Cardiac muscle cell (in vitro differentiated cells and primary cell): Measurements from ENCODE around the gene EHD4. TPM values are rescaled to one million over a fixed set of nuclear protein-coding genes. Genes with fewer than 3 reads are reported as not detected.

Experiments
- DNase-seq, 2 donors: peaks; one replicate each; pipeline versions ENCODE4 v3.0.0 to v3.0.0-alpha.2; 2010 to 2017; ENCODE audit warnings: low read depth in 1 of 2, low spot score in 1 of 2
- H3K27ac ChIP-seq: fragments of 200-600 bp; sonication (generic); 2 replicates; pipeline ENCODE4 v1.5.1; 2016
- H3K27me3 ChIP-seq: fragments of 200-600 bp; sonication (generic); 2 replicates; pipeline ENCODE4 v1.6.0; 2016; ENCODE audit warnings: control low read depth
- H3K36me3 ChIP-seq: fragments of 200-600 bp; sonication (generic); 2 replicates; pipeline ENCODE4 v1.5.1; 2016; ENCODE audit warnings: control low read depth
- H3K4me1 ChIP-seq: fragments of 200-600 bp; sonication (generic); 2 replicates; pipeline ENCODE4 v1.8.1; 2017; ENCODE audit warnings: low read depth, mild to moderate bottlenecking, mixed run types
- H3K4me3 ChIP-seq: fragments of 200-600 bp; sonication (generic); 2 replicates; pipeline ENCODE4 v1.5.1; 2016; ENCODE audit warnings: mild to moderate bottlenecking
- H3K9me3 ChIP-seq: fragments of 200-600 bp; sonication (generic); 2 replicates; pipeline ENCODE4 v1.5.1; 2017; ENCODE audit warnings: low read depth, mild to moderate bottlenecking, control low read depth
- polyA plus RNA-seq: library from polyadenylated mRNA; unstranded; fragments of >200 nt; fragmentation: Nextera tagmentation; extraction: Ambion mirVana; gene quantifications from 2 replicates; pipeline ENCODE4 v1.2.1, GENCODE V29; 2016
- total RNA-seq: library from RNA; depleted of rRNA; stranded (reverse); fragments of >200 nt; gene quantifications from 2 replicates; pipeline ENCODE4 v1.2.3, GENCODE V29; 2016
- TF ChIP-seq, protein P1 (sequence below): IDR thresholded peaks from 2 replicates; pipeline ENCODE4 v1.5.1; 2012; ENCODE audit warnings: low read depth, mild to moderate bottlenecking, low read length

The EHD4 gene
- total RNA-seq (42.8 and 56.4 TPM in 2 replicates), polyA plus RNA-seq (47.4 and 70.5 TPM in 2 replicates)

DNA sequence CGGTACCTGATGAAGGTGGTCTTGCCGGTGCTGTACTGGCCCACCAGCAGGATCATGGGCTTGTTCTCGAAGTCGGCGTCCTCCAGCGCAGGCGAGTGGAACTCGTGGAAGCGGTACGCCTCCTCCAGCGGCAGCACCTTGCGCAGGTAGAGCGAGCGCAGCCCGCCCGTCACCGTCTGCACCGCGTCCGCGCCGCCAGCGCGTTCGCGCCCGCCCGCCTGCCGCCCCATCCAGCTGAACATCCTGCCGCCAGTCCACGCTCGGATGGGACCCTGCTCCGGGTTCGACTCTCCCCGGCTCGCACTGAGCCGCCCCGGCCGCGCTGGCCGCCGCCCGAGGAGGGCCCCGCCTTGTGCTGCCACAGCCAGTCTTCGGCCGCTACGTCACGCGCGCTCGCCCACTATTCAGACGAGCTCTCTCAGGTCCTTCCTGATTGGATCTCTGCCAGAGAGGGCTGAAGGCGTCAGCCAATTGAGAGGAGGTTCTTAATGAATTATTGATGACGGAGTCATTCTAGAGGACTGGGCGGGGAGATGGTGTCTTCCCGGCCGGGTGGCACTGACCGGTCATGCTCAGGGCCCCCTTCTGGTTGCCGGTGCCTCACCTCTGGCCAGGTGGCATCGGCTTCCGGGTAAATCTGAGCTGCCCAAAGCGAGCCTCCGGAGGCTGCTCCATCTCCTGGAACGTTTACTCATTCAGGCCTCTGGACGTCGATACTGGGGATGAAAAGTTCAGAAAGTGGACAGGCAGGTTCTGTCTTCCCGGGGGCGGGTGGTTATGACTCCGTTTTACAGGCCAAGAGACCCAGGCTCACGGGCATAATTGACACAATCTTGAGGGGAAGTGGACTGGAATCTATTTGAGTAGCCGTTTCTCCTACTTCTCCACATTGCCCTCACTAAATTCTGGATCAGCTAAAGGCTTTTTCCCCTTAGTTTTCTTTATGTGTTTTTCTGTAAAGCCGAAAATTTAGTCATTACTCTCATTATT is at the start of gene EHD4:
EHD4 (minus strand) TSS at position 305 of the 990 bp plus-strand sequence; CDS start at position 242, 63 bp downstream.
- Histone ChIP-seq H3K36me3 (no peaks in the 10 kb centered on the region), H3K9me3 (no peaks in the 10 kb centered on the region), H3K4me1 (peaks cover 15% of the 10 kb centered on the region), H3K27ac (peak within 1 kb of the TSS; percentile 90), H3K4me3 (peak within 1 kb of the TSS; percentile 74), H3K27me3 (no peaks in the 10 kb centered on the region)
- peak; percentile 99 to 100 for DNase-seq
- TF ChIP-seq, protein P1, sequence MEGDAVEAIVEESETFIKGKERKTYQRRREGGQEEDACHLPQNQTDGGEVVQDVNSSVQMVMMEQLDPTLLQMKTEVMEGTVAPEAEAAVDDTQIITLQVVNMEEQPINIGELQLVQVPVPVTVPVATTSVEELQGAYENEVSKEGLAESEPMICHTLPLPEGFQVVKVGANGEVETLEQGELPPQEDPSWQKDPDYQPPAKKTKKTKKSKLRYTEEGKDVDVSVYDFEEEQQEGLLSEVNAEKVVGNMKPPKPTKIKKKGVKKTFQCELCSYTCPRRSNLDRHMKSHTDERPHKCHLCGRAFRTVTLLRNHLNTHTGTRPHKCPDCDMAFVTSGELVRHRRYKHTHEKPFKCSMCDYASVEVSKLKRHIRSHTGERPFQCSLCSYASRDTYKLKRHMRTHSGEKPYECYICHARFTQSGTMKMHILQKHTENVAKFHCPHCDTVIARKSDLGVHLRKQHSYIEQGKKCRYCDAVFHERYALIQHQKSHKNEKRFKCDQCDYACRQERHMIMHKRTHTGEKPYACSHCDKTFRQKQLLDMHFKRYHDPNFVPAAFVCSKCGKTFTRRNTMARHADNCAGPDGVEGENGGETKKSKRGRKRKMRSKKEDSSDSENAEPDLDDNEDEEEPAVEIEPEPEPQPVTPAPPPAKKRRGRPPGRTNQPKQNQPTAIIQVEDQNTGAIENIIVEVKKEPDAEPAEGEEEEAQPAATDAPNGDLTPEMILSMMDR = peak; percentile 27

DNA sequence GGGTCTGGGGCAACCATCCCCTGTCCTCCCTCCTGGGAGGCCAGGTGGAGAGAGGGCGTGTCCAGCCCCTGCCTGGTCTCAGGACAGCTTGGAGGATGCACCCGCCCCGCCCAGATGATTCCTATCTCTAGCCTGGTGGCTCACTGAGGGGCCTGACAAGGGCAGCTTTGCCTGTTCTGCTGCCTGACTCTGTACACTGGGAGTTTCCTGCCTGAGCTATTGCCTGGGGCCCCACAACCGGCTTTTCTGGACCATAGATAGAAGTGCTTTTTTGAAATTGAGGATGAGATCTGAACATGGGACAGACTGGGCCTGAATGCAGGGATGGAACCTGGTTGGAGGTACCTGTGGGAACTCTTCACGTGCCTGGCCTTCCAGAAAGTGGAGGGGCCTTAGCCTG is 49.2 kb upstream of the EHD4 start:
- Histone ChIP-seq H3K4me1 (peaks cover 7% of the 10 kb centered on the region), H3K27me3 (no peaks in the 10 kb centered on the region), H3K9me3 (no peaks in the 10 kb centered on the region), H3K4me3 (no peak overlapping the region), H3K27ac (no peak overlapping the region), H3K36me3 (no peaks in the 10 kb centered on the region)
- DNase-seq = no peak
- TF ChIP-seq, protein P1 = no peak

DNA sequence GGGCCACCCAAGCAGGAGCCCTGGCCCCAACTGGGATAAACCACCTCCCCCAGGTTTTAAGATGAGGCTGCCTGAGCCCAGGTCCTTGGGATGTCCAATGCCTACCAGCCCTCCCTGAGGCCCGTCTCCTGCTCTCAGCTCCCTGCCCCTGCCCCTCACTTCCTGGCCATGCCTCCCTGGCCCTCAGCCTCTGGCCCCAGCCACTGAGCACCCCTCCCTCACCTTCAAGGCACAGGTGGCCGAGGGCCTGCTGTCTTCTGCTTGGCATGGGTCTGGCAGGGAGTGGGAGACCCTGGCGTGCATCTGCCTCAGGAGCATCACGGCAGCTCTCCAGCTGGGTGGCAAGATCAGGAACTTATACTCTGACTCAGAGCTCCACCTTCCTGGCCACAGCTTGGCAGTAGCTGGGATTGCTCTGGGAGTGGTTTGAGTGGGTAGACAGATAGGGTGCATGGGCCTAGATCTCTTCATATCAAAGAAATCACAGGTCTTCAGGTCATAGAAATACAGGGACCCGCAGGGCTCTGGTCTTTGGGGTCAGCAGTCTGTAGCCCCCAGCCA is 48.4 kb upstream of the EHD4 start, which contains the start of gene PLA2G4E:
PLA2G4E (minus strand) TSS at position 330 of the 561 bp plus-strand sequence; CDS start at position 318, 12 bp downstream.
- Histone ChIP-seq H3K9me3 (no peaks in the 10 kb centered on the region), H3K27me3 (no peaks in the 10 kb centered on the region), H3K27ac (no peak within 1 kb of the TSS), H3K4me3 (no peak within 1 kb of the TSS), H3K36me3 (no peaks in the 10 kb centered on the region), H3K4me1 (peaks cover 7% of the 10 kb centered on the region)
- DNase-seq = no peak
- TF ChIP-seq, protein P1 = no peak

DNA sequence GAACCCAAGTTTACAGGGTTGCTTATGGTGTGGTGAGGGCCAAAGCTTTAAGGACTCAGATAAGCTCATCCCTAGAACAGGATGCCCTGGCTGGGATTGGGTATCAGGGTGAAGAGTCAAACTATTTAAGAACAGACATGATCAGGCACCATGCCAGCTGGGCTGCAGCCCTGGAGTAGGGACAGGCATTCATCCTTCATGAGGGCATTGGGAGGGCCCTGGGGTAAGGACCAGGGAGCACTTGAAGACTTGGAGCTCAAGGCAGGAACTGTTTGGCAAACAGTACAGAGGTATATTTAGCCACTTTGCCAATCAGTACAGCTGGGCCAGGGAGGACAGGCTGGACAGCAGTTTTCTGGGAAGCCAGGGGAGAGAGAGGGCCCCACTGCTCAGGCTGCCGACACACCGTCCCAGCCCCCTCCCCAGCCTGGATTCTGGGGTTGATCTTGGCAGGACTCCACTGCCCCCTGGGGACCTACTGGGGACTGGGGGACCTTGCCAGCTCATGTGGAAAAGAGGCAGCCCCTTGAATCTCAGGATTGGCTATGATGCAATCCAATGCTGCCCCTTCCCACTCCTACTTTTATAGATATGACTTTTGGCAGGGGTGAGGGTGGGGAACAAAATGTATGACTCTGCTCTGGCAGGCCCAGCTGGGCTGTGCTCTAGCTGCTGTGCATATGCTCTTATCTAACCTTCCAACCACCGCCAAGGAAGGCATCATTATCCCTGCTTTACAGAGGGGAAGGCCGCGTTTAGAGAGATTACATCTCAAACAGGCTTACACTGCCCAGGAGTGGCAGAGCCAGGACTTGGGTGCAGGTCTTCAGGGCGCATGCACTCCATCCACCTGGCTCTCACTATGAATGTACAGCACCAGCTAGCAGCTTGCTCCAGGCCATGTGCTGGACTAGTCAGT is 46.2 kb upstream of the EHD4 start:
- Histone ChIP-seq H3K4me3 (no peak overlapping the region), H3K27ac (no peak overlapping the region), H3K4me1 (peaks cover 7% of the 10 kb centered on the region), H3K9me3 (no peaks in the 10 kb centered on the region), H3K27me3 (no peaks in the 10 kb centered on the region), H3K36me3 (no peaks in the 10 kb centered on the region)
- DNase-seq = peak; percentile 19 to 29
- TF ChIP-seq, protein P1 = no peak

GRCh38 chr15:42016971-42017370 is 44.6 kb upstream of the EHD4 start:
- Histone ChIP-seq H3K9me3 (no peaks in the 10 kb centered on the region), H3K4me1 (peaks cover 10% of the 10 kb centered on the region), H3K4me3 (no peak overlapping the region), H3K27me3 (no peaks in the 10 kb centered on the region), H3K36me3 (no peaks in the 10 kb centered on the region), H3K27ac (no peak overlapping the region)
- no peak for DNase-seq
- TF ChIP-seq, protein P1 = no peak
